Measurements from ENCODE around the gene SCART1.
"Not testable (repeated sequence)": the region's sequence is repeated elsewhere in the genome, so short reads cannot be mapped to it uniquely, and the experiment has no call there.

- TF ChIP-seq CTCF, POLR2A (IDR thresholded peaks at IDR 0.05): not testable (repeated sequence)
These were observed 45.4 kb downstream of the SCART1 start for GRCh38 chr10:133499176-133499575.

Measured in prostate gland (tissue), 2 donors.